ENCODE results near the gene CDC42EP4.

Gene CDC42EP4

GRCh38 chr17:73274490-73274889 is 37.3 kb downstream of the CDC42EP4 start:
- H3K4me1 ChIP-seq (ENCODE audit: control insufficient read depth, insufficient read depth, low read length), result peaks cover 10% of the 10 kb centered on the region
- no peaks in the 10 kb centered on the region for H3K9me3 ChIP-seq (ENCODE audit: control insufficient read depth, insufficient read depth, low read depth, low read length)
- ChIA-PET POLR2A (no interaction called here), CTCF (no interaction called here)
- H3K27ac ChIP-seq (ENCODE audit: extremely low read depth, low read depth, low read length), result no peak overlapping the region
- H3K36me3 ChIP-seq (ENCODE audit: control insufficient read depth in 2 of 2, insufficient read depth in 1 of 2, low read length in 2 of 2), result no peaks in the 10 kb centered on the region
- TF ChIP-seq ZNF140 (tag by site-specific recombination; IDR thresholded peaks at IDR 0.05) (no peak), PATZ1 (tag by site-specific recombination; IDR thresholded peaks at IDR 0.05) (no peak), ZNF610 (tag by site-specific recombination; IDR thresholded peaks at IDR 0.05; ENCODE audit: borderline replicate concordance) (no peak), ZNF621 (tag by site-specific recombination; IDR thresholded peaks at IDR 0.05) (no peak), ZSCAN23 (tag by site-specific recombination; IDR thresholded peaks at IDR 0.05) (no peak), ELK4 (IDR thresholded peaks at IDR 0.05; ENCODE audit: borderline replicate concordance, low read depth, low read length) (no peak), REST (tag by site-specific recombination; IDR thresholded peaks at IDR 0.05) (no peak), ZNF354C (tag by site-specific recombination; IDR thresholded peaks at IDR 0.05; ENCODE audit: borderline replicate concordance, low read depth) (no peak), HIC1 (tag by site-specific recombination; IDR thresholded peaks at IDR 0.05) (no peak), ZNF560 (tag by site-specific recombination; IDR thresholded peaks at IDR 0.05; ENCODE audit: borderline replicate concordance) (no peak), ZNF133 (tag by site-specific recombination; IDR thresholded peaks at IDR 0.05) (no peak), ZNF626 (tag by site-specific recombination; IDR thresholded peaks at IDR 0.05) (no peak), ZNF398 (tag by site-specific recombination; IDR thresholded peaks at IDR 0.05) (no peak), BCL11B (tag by site-specific recombination; IDR thresholded peaks at IDR 0.05; ENCODE audit: low read depth) (no peak), WT1 (tag by site-specific recombination; IDR thresholded peaks at IDR 0.05) (no peak), ZNF704 (tag by site-specific recombination; IDR thresholded peaks at IDR 0.05) (no peak)
- no peak overlapping the region for H3K4me3 ChIP-seq (ENCODE audit: low read depth, low read length)

All from HEK293 (cell line).